PC-9 (cell line): Measurements from ENCODE around the gene KLHL30. TPM values are rescaled to one million over a fixed set of nuclear protein-coding genes. Genes with fewer than 3 reads are reported as not detected.

Experiments used
- Bru-seq: library from RNA; stranded (reverse); fragments of 400-500 nt; gene quantifications from one replicate; lab custom pipeline; 2021; lab: Mats Ljungman, UMichigan
- BruChase-seq, 2 experiments: library from RNA; stranded (reverse); fragments of 400-500 nt; gene quantifications; one replicate each; lab custom pipeline; 2021; lab: Mats Ljungman, UMichigan
- BruUV-seq: library from RNA; stranded (reverse); fragments of 400-500 nt; replicated peaks from 2 replicates; lab custom pipeline; 2021; lab: Mats Ljungman, UMichigan
- CTCF ChIA-PET: fragments of 300-600 bp; sonication (Branson Sonifier 250); formaldehyde crosslinking; loops from one replicate; lab custom pipeline; 2022; ENCODE audit warnings: antibody characterized with exemption; lab: Charles Lee
- POLR2A ChIA-PET: fragments of 300-600 bp; sonication (Branson Sonifier 250); formaldehyde crosslinking; loops from one replicate; lab custom pipeline; 2022; ENCODE audit warnings: antibody characterized with exemption; ENCODE audit not compliant: unreplicated experiment; lab: Charles Lee
- DNase-seq, 2 experiments: peaks; one replicate each; pipeline versions ENCODE4 v3.0.0 to v3.0.0-alpha.2; 2015 to 2022; ENCODE audit warnings: mixed read lengths in 1 of 2
- H2AFZ ChIP-seq: fragments of 200-600 bp; sonication (generic); 2 replicates; pipeline ENCODE4 v1.8.1; 2017; ENCODE audit warnings: antibody characterized with exemption
- H3F3A ChIP-seq: fragments of 200-600 bp; sonication (generic); 2 replicates; pipeline ENCODE4 v1.8.1; 2017; ENCODE audit warnings: antibody characterized with exemption, mild to moderate bottlenecking, low read depth; ENCODE audit not compliant: insufficient read depth
- H3K27ac ChIP-seq: fragments of 200-600 bp; sonication (generic); 2 replicates; pipeline ENCODE4 v1.6.1; 2016; ENCODE audit warnings: mixed run types
- H3K27me3 ChIP-seq: fragments of 200-600 bp; sonication (generic); 2 replicates; pipeline ENCODE4 v1.6.1; 2016; ENCODE audit warnings: low read depth, mixed run types; ENCODE audit not compliant: insufficient read depth
- H3K36me3 ChIP-seq: fragments of 200-600 bp; sonication (generic); 2 replicates; pipeline ENCODE4 v1.6.1; 2016; ENCODE audit warnings: low read depth, mixed run types
- H3K4me1 ChIP-seq: fragments of 200-600 bp; sonication (generic); replicated peaks from 2 replicates; pipeline ENCODE4 v1.6.1; 2016; ENCODE audit warnings: mixed run types; ENCODE audit not compliant: insufficient read depth
- H3K4me2 ChIP-seq: fragments of 200-600 bp; sonication (generic); 2 replicates; pipeline ENCODE4 v1.6.1; 2017; ENCODE audit warnings: mixed run types
- H3K4me3 ChIP-seq: fragments of 200-600 bp; sonication (generic); 2 replicates; pipeline ENCODE4 v1.6.1; 2016; ENCODE audit warnings: mixed run types
- H3K79me2 ChIP-seq: fragments of 200-600 bp; sonication (generic); 2 replicates; pipeline ENCODE4 v1.6.1; 2017; ENCODE audit warnings: low read depth, mixed run types
- H3K9me2 ChIP-seq: fragments of 200-600 bp; sonication (generic); 2 replicates; pipeline ENCODE4 v1.8.1; 2017; ENCODE audit warnings: mild to moderate bottlenecking; ENCODE audit not compliant: insufficient read depth
- H3K9me3 ChIP-seq: fragments of 200-600 bp; sonication (generic); 2 replicates; pipeline ENCODE4 v1.8.1; 2016; ENCODE audit warnings: low read depth; ENCODE audit not compliant: insufficient read depth
- H4K20me1 ChIP-seq: fragments of 200-600 bp; sonication (generic); 2 replicates; pipeline ENCODE4 v1.8.1; 2017; ENCODE audit not compliant: insufficient read depth
- CTCF ChIP-seq: fragments of 200-600 bp; sonication (generic); conservative IDR thresholded peaks from 2 replicates; pipeline ENCODE4 v1.6.1; 2017; ENCODE audit warnings: mixed run types, antibody characterized with exemption, mild to moderate bottlenecking, moderate library complexity
- EZH2 ChIP-seq: fragments of 200-600 bp; sonication (generic); IDR thresholded peaks from 2 replicates; pipeline ENCODE4 v1.8.0; 2017; ENCODE audit warnings: antibody characterized with exemption, low read depth
- intact Hi-C: fragments of 100-400 bp; cut with micrococcal nuclease; formaldehyde crosslinking; loops from one replicate; pipeline ENCODE4 v1.10.0; 2022; ENCODE audit not compliant: unreplicated experiment
- long read RNA-seq: library from polyadenylated mRNA; stranded (forward); transcript quantifications from one replicate; pipeline ENCODE4 v2.0.0, GENCODE V29; 2022
- total RNA-seq: library from RNA; stranded (reverse); gene quantifications from 2 replicates; pipeline ENCODE4 v1.2.3, GENCODE V29; 2021

Gene KLHL30
- total RNA-seq (0.80 and 1.2 TPM in 2 replicates), Bru-seq, nascent RNA (percentile 12 among the genes with signal in this experiment), BruChase-seq, experiment 1, labeled RNA remaining after a 2-hour chase (percentile 21 among the genes with signal in this experiment), BruChase-seq, experiment 2, labeled RNA remaining after a 6-hour chase (percentile 21 among the genes with signal in this experiment)
- long read RNA-seq, partial matches to known transcripts: 1 of 2 reads
- long read RNA-seq, other reads (novel, unspliced or antisense): 1 of 2 reads

GRCh38 chr2:238138331-238139195 is at the start of gene KLHL30:
Gene KLHL30 (plus strand): TSS chr2:238138668. CDS start chr2:238140755, 2,087 bp downstream.
- ChIA-PET POLR2A (interaction anchor here (0.6 kb wide), 2 partner anchors 63 to 82 kb away, joined by 4 to 13 read pairs; no protein-coding TSS in a partner anchor), CTCF (interaction anchor here (0.6 to 1.2 kb wide), 2 partner anchors 11 to 51 kb away, joined by 3 read pairs; no protein-coding TSS in a partner anchor)
- H3K9me3 ChIP-seq: no peaks in the 10 kb centered on the region
- no peaks in the 10 kb centered on the region for H4K20me1 ChIP-seq
- H3K27me3 ChIP-seq: no peaks in the 10 kb centered on the region
- peak in 1 of 2 experiments; percentile 59 for DNase-seq
- no peak for TF ChIP-seq EZH2
- TF ChIP-seq CTCF: no peak
- peak within 1 kb of the TSS; percentile 48 for H3K4me2 ChIP-seq
- intact Hi-C loops: no loop called here
- peaks cover 59% of the 10 kb centered on the region for H3K4me1 ChIP-seq
- no peaks in the 10 kb centered on the region for H3K36me3 ChIP-seq
- H3K4me3 ChIP-seq: no peak within 1 kb of the TSS
- H3F3A ChIP-seq: peaks cover 26% of the 10 kb centered on the region; the same call in 1 of the 2 replicates
- no peak within 1 kb of the TSS for H2AFZ ChIP-seq
- no peaks in the 10 kb centered on the region for H3K9me2 ChIP-seq
- H3K27ac ChIP-seq: no peak within 1 kb of the TSS
- no peaks in the 10 kb centered on the region for H3K79me2 ChIP-seq
- BruUV-seq: no TSS peak

GRCh38 chr2:238090887-238091286 is 47.6 kb upstream of the KLHL30 start:
- Histone ChIP-seq H3K4me1 (no peaks in the 10 kb centered on the region), H3K4me3 (no peak overlapping the region), H3K36me3 (no peaks in the 10 kb centered on the region), H3K27ac (no peak overlapping the region), H4K20me1 (no peaks in the 10 kb centered on the region), H3K27me3 (no peaks in the 10 kb centered on the region), H2AFZ (no peak overlapping the region), H3K9me2 (no peaks in the 10 kb centered on the region), H3K9me3 (no peaks in the 10 kb centered on the region), H3K79me2 (no peaks in the 10 kb centered on the region), H3K4me2 (no peak overlapping the region), H3F3A (no peaks in the 10 kb centered on the region; the same call in 1 of the 2 replicates)
- no peak for TF ChIP-seq CTCF
- no peak for TF ChIP-seq EZH2
- intact Hi-C loops: no loop called here
- no TSS peak for BruUV-seq
- ChIA-PET POLR2A (interaction anchor here (0.6 kb wide), 1 partner anchor 9 kb away, joined by 3 read pairs; no protein-coding TSS in a partner anchor), CTCF (interaction anchor here (0.7 kb wide), 1 partner anchor 29 kb away, joined by 4 read pairs; no protein-coding TSS in a partner anchor)
- no peak for DNase-seq

GRCh38 chr2:238091436-238092060 is 46.9 kb upstream of the KLHL30 start:
- H3K27me3 ChIP-seq: no peaks in the 10 kb centered on the region
- no peak for DNase-seq
- H3F3A ChIP-seq: no peaks in the 10 kb centered on the region; the same call in 1 of the 2 replicates
- intact Hi-C loops: no loop called here
- ChIA-PET POLR2A (no interaction called here), CTCF (interaction anchor here (0.7 kb wide), 1 partner anchor 28 kb away, joined by 4 read pairs; no protein-coding TSS in a partner anchor)
- H4K20me1 ChIP-seq: no peaks in the 10 kb centered on the region
- TF ChIP-seq EZH2 (no peak), CTCF (no peak)
- H3K79me2 ChIP-seq: no peaks in the 10 kb centered on the region
- no peaks in the 10 kb centered on the region for H3K36me3 ChIP-seq
- no peak overlapping the region for H3K4me3 ChIP-seq
- BruUV-seq: no TSS peak
- H3K27ac ChIP-seq: no peak overlapping the region
- H3K4me2 ChIP-seq: no peak overlapping the region
- no peaks in the 10 kb centered on the region for H3K9me2 ChIP-seq
- H3K4me1 ChIP-seq: no peaks in the 10 kb centered on the region
- no peaks in the 10 kb centered on the region for H3K9me3 ChIP-seq
- H2AFZ ChIP-seq: no peak overlapping the region
